Upper lobe of left lung (tissue), 6 donors: ENCODE data around the gene CCDC61. TPM values are rescaled to one million over a fixed set of nuclear protein-coding genes. Genes with fewer than 3 reads are reported as not detected.
A peak's percentile ranks its signal among the peaks of the same experiment; 100 is the strongest.

Experiments used
- ATAC-seq, 2 donors: fragments of 200-7000 bp; cut with Tn5 transposase; one replicate each; pipeline ENCODE4 v1.9.1; 2022; ENCODE audit warnings: mild to moderate bottlenecking in 2 of 2, moderate library complexity in 2 of 2; ENCODE audit not compliant: low FRiP score in 2 of 2
- DNase-seq, 2 donors: peaks; one replicate each; pipeline ENCODE4 v3.0.0-alpha.2; 2019 to 2020
- H3K27ac ChIP-seq, 4 donors: fragments of 200-600 bp; sonication (generic); one replicate each; pipeline ENCODE4 v1.5.1; 2016 to 2019
- H3K27me3 ChIP-seq, 4 donors: fragments of 200-600 bp; sonication (generic); one replicate each; pipeline ENCODE4 v1.5.1; 2017 to 2019
- H3K36me3 ChIP-seq, 4 donors: fragments of 200-600 bp; sonication (generic); one replicate each; pipeline ENCODE4 v1.5.1; 2016 to 2019
- H3K4me1 ChIP-seq, 4 donors: fragments of 200-600 bp; sonication (generic); one replicate each; pipeline ENCODE4 v1.5.1; 2018 to 2019
- H3K4me3 ChIP-seq, 4 donors: fragments of 200-600 bp; sonication (generic); one replicate each; pipeline ENCODE4 v1.5.1; 2017 to 2019; ENCODE audit warnings: mild to moderate bottlenecking in 2 of 4, moderate library complexity in 1 of 4
- H3K9me3 ChIP-seq, 4 donors: fragments of 200-600 bp; sonication (generic); one replicate each; pipeline ENCODE4 v1.5.1; 2018 to 2019
- CTCF ChIP-seq, 6 experiments: fragments of 450-650 bp in 4 of 6; fragments of 200-600 bp in 2 of 6; sonication (generic) in 2 of 6; IDR thresholded peaks; one replicate each; pipeline ENCODE4 v1.5.1; 2016 to 2019; ENCODE audit warnings: antibody characterized with exemption in 6 of 6
- EP300 ChIP-seq, 4 donors: sonication (generic); formaldehyde crosslinking; IDR thresholded peaks; one replicate each; pipeline ENCODE4 v1.5.1; 2017; ENCODE audit warnings: antibody characterized with exemption in 4 of 4, control low read depth in 2 of 4
- POLR2A ChIP-seq, 4 donors: fragments of 450-650 bp; IDR thresholded peaks; one replicate each; pipeline ENCODE4 v1.5.1; 2016 to 2017; ENCODE audit warnings: antibody characterized with exemption in 4 of 4, mild to moderate bottlenecking in 2 of 4
- POLR2AphosphoS5 ChIP-seq, 2 donors: sonication (generic); formaldehyde crosslinking; IDR thresholded peaks; one replicate each; pipeline ENCODE4 v1.5.1; 2017; ENCODE audit warnings: antibody characterized with exemption in 2 of 2
- WGBS, 2 donors: methylation state at CpG; one replicate each; pipeline ENCODE4 v1.1.5; 2017 to 2018; 5-methylcytosine and 5-hydroxymethylcytosine counted together
- total RNA-seq, 6 donors: library from RNA; depleted of rRNA in 4 of 6; stranded (reverse); fragments of >200 nt in 4 of 6; gene quantifications; one replicate each; pipeline versions ENCODE4 v1.1.0 to v1.2.1, GENCODE V29; 2016 to 2021
- donor health status: DM: no; HTN: no; CAD: no; lungs with moderate emphysema.
- donor health status: DM: no; HTN: yes; CAD: no; lungs with severe emphysema.

Gene CCDC61
- total RNA-seq, 6 donors from 2014 or later = 5.9 to 28.3 (median 20.3) TPM

GRCh38 chr19:45973553-45974338, 21.5 kb upstream of the CCDC61 start, which contains the start of gene NOVA2:
NOVA2 (minus strand) TSS chr19:45973865; CDS start chr19:45973351, 514 bp downstream.
- WGBS, 2 donors = 11 to 15% methylated on average over 9 to 20 of the region's 58 CpGs
- Histone ChIP-seq H3K27me3 (peaks cover 2 to 26% (median 19%) of the 10 kb centered on the region in 4 donors), H3K9me3 (no peaks in the 10 kb centered on the region), H3K4me1 (peaks cover 4 to 22% (median 13%) of the 10 kb centered on the region in 4 donors), H3K36me3 (peaks cover 0 to 1% (median 0%) of the 10 kb centered on the region in 4 donors), H3K27ac (peak within 1 kb of the TSS; percentile 84 to 90 (median 86)), H3K4me3 (peak within 1 kb of the TSS; percentile 35 to 64 (median 51))
- no peak for TF ChIP-seq EP300 (IDR thresholded peaks at IDR 0.05)
- no peak for TF ChIP-seq CTCF (IDR thresholded peaks at IDR 0.05)
- peak in 1 of 2 donors; percentile 58 for TF ChIP-seq POLR2AphosphoS5 (IDR thresholded peaks at IDR 0.05)
- peak in 2 of 4 donors; percentile 25 to 39 for TF ChIP-seq POLR2A (IDR thresholded peaks at IDR 0.05)
- peak in 1 of 2 donors; percentile 96 for ATAC-seq
- peak; percentile 54 to 92 for DNase-seq

- Histone ChIP-seq H3K27me3 (peaks cover 2 to 26% (median 19%) of the 10 kb centered on the region in 4 donors), H3K9me3 (no peaks in the 10 kb centered on the region), H3K36me3 (no peaks in the 10 kb centered on the region), H3K4me1 (peaks cover 0 to 14% (median 7%) of the 10 kb centered on the region in 4 donors), H3K4me3 (no peak overlapping the region), H3K27ac (no peak overlapping the region)
- DNase-seq = no peak
- 72 to 78% methylated on average over 6 to 11 of the region's 11 CpGs for WGBS, 2 donors
- no peak for TF ChIP-seq POLR2AphosphoS5 (IDR thresholded peaks at IDR 0.05)
- no peak for TF ChIP-seq CTCF (IDR thresholded peaks at IDR 0.05)
- TF ChIP-seq POLR2A (IDR thresholded peaks at IDR 0.05) = no peak
- no peak for TF ChIP-seq EP300 (IDR thresholded peaks at IDR 0.05)
- ATAC-seq = no peak
These were observed 19.8 kb upstream of the CCDC61 start for GRCh38 chr19:45975306-45976070.

GRCh38 chr19:45976178-45976577, 19.1 kb upstream of the CCDC61 start:
- WGBS, 2 donors = 47 to 53% methylated on average over 8 to 14 of the region's 14 CpGs
- no peak overlapping the region for H3K4me3 ChIP-seq

GRCh38 chr19:45978156-45978555, 17.1 kb upstream of the CCDC61 start:
- WGBS, 2 donors = 75 to 79% methylated on average over 7 of the region's 7 CpGs
- TF ChIP-seq EP300 (IDR thresholded peaks at IDR 0.05) (no peak), CTCF (IDR thresholded peaks at IDR 0.05) (no peak)
- H3K36me3 ChIP-seq = no peaks in the 10 kb centered on the region
- H3K4me3 ChIP-seq = no peak overlapping the region
- ATAC-seq (no peak), DNase-seq (no peak)
- no peaks in the 10 kb centered on the region for H3K9me3 ChIP-seq
- H3K4me1 ChIP-seq = peaks cover 0 to 7% (median 0%) of the 10 kb centered on the region in 4 donors
- H3K27ac ChIP-seq = no peak overlapping the region
- peaks cover 0 to 9% (median 9%) of the 10 kb centered on the region in 4 donors for H3K27me3 ChIP-seq

More at GRCh38 chr19:45976178-45976577, 19.1 kb upstream of the CCDC61 start:
- ATAC-seq (no peak), DNase-seq (peak in 1 of 2 donors; percentile 42)
- no peaks in the 10 kb centered on the region for H3K36me3 ChIP-seq
- TF ChIP-seq EP300 (IDR thresholded peaks at IDR 0.05) (no peak), POLR2AphosphoS5 (IDR thresholded peaks at IDR 0.05) (no peak), POLR2A (IDR thresholded peaks at IDR 0.05) (no peak), CTCF (IDR thresholded peaks at IDR 0.05) (no peak)
- H3K9me3 ChIP-seq = no peaks in the 10 kb centered on the region
- no peak overlapping the region for H3K27ac ChIP-seq
- H3K27me3 ChIP-seq = peaks cover 2 to 26% (median 19%) of the 10 kb centered on the region in 4 donors
- peaks cover 0 to 8% (median 3%) of the 10 kb centered on the region in 4 donors for H3K4me1 ChIP-seq
